Liver (tissue), 9 donors: ENCODE measurements around the gene MPV17L. TPM values are rescaled to one million over a fixed set of nuclear protein-coding genes. Genes with fewer than 3 reads are reported as not detected.

Source experiments
- DNase-seq: peaks from one replicate; pipeline ENCODE4 v3.0.0-alpha.2; 2017; ENCODE audit warnings: low spot score
- H3K27ac ChIP-seq, 2 donors: one replicate each; pipeline ENCODE4 v1.7.0; 2013; ENCODE audit warnings: inconsistent platforms in 2 of 2, low read length in 2 of 2, control low read depth in 1 of 2, low read depth in 1 of 2, mild to moderate bottlenecking in 1 of 2
- H3K27me3 ChIP-seq, 4 donors: one replicate each; pipeline versions ENCODE4 v1.6.1 to v1.7.0; 2013; ENCODE audit warnings: low read length in 3 of 4, inconsistent platforms in 1 of 4, mild to moderate bottlenecking in 1 of 4, moderate library complexity in 1 of 4; ENCODE audit not compliant: control insufficient read depth in 4 of 4, insufficient read depth in 4 of 4
- H3K36me3 ChIP-seq, 4 donors: one replicate each; pipeline versions ENCODE4 v1.6.1 to v1.7.0; 2013; ENCODE audit warnings: low read length in 3 of 4, mild to moderate bottlenecking in 3 of 4, low read depth in 1 of 4, moderate library complexity in 1 of 4; ENCODE audit not compliant: control insufficient read depth in 4 of 4, insufficient read depth in 3 of 4
- H3K4me1 ChIP-seq, 4 donors: one replicate each; pipeline versions ENCODE4 v1.6.1 to v1.7.0; 2013; ENCODE audit warnings: low read length in 3 of 4, mild to moderate bottlenecking in 3 of 4, moderate library complexity in 1 of 4; ENCODE audit not compliant: control insufficient read depth in 4 of 4, insufficient read depth in 4 of 4
- H3K4me3 ChIP-seq, 3 donors: one replicate each; pipeline versions ENCODE4 v1.6.1 to v1.7.0; 2013; ENCODE audit warnings: low read length in 3 of 3, control low read depth in 1 of 3, low read depth in 1 of 3, mild to moderate bottlenecking in 1 of 3
- H3K9ac ChIP-seq, 2 donors: one replicate each; pipeline ENCODE4 v1.7.0; 2013; ENCODE audit warnings: low read length in 2 of 2, mild to moderate bottlenecking in 2 of 2, moderate library complexity in 2 of 2, control low read depth in 1 of 2, low read depth in 1 of 2
- H3K9me3 ChIP-seq, 4 donors: one replicate each; pipeline versions ENCODE4 v1.6.1 to v1.7.0; 2013; ENCODE audit warnings: low read length in 3 of 4; ENCODE audit not compliant: control insufficient read depth in 4 of 4
- EGR1 ChIP-seq, 2 donors: IDR thresholded peaks; 2 replicates each; pipeline ENCODE4 v1.6.1; 2016 to 2018; ENCODE audit warnings: antibody characterized with exemption in 2 of 2, low read depth in 2 of 2
- FOXA1 ChIP-seq: IDR thresholded peaks from 2 replicates; pipeline ENCODE4 v1.6.1; 2016; ENCODE audit warnings: antibody characterized with exemption
- FOXA2 ChIP-seq: IDR thresholded peaks from 2 replicates; pipeline ENCODE4 v1.6.1; 2016; ENCODE audit warnings: antibody characterized with exemption
- GABPA ChIP-seq, 2 donors: IDR thresholded peaks in 1 of 2; conservative IDR thresholded peaks in 1 of 2; 2 replicates each; pipeline ENCODE4 v1.6.1; 2016; ENCODE audit warnings: antibody characterized with exemption in 2 of 2, mild to moderate bottlenecking in 1 of 2, moderate library complexity in 1 of 2
- HNF4A ChIP-seq, 2 donors: conservative IDR thresholded peaks; 2 replicates each; pipeline ENCODE4 v1.6.1; 2016; ENCODE audit warnings: antibody characterized with exemption in 2 of 2, mild to moderate bottlenecking in 2 of 2
- HNF4G ChIP-seq: IDR thresholded peaks from 2 replicates; pipeline ENCODE4 v1.6.1; 2016; ENCODE audit warnings: antibody characterized with exemption
- JUND ChIP-seq, 2 donors: IDR thresholded peaks; 2 replicates each; pipeline ENCODE4 v1.6.1; 2016; ENCODE audit warnings: antibody characterized with exemption in 2 of 2
- NR2F2 ChIP-seq: IDR thresholded peaks from 2 replicates; pipeline ENCODE4 v1.6.1; 2016; ENCODE audit warnings: antibody characterized with exemption
- RAD21 ChIP-seq, 2 donors: IDR thresholded peaks; 2 replicates each; pipeline ENCODE4 v1.6.1; 2016; ENCODE audit warnings: antibody characterized with exemption in 2 of 2, mild to moderate bottlenecking in 2 of 2
- RXRA ChIP-seq, 2 donors: IDR thresholded peaks; 2 replicates each; pipeline ENCODE4 v1.6.1; 2017 to 2018; ENCODE audit warnings: antibody characterized with exemption in 2 of 2, mild to moderate bottlenecking in 1 of 2
- SP1 ChIP-seq: IDR thresholded peaks from 2 replicates; pipeline ENCODE4 v1.6.1; 2018; ENCODE audit warnings: antibody characterized with exemption, mild to moderate bottlenecking
- TAF1 ChIP-seq: conservative IDR thresholded peaks from 2 replicates; pipeline ENCODE4 v1.6.1; 2016; ENCODE audit warnings: antibody characterized with exemption, mild to moderate bottlenecking
- YY1 ChIP-seq: IDR thresholded peaks from 2 replicates; pipeline ENCODE4 v1.6.1; 2016; ENCODE audit warnings: antibody characterized with exemption, mild to moderate bottlenecking
- WGBS: extraction: QIAGEN DNeasy Blood & Tissue Kit; methylation state at CpG from one replicate; pipeline ENCODE4 v1.1.7; 2013; 5-methylcytosine and 5-hydroxymethylcytosine counted together
- polyA plus RNA-seq, 2 donors: library from polyadenylated mRNA; stranded (reverse) in 1 of 2; unstranded in 1 of 2; fragments of 200-250 nt in 1 of 2; fragments of >200 nt in 1 of 2; fragmentation: Nextera tagmentation in 1 of 2; extraction: Ambion mirVana in 1 of 2; gene quantifications; one replicate each; pipeline versions ENCODE4 v1.2.1 to v1.2.3, GENCODE V29; 2013 to 2015
- total RNA-seq, 2 donors: library from RNA; depleted of rRNA; stranded (reverse); fragments of >200 nt; gene quantifications; one replicate each; pipeline ENCODE4 v1.2.3, GENCODE V29; 2014
- TF ChIP-seq, protein P1 (sequence below): fragments of 150-350 bp; IDR thresholded peaks from 2 replicates; pipeline ENCODE4 v1.5.1; 2017; ENCODE audit warnings: improper control_type of control experiment, low read depth, low read length; ENCODE audit not compliant: missing input control
- TF ChIP-seq, protein P2 (sequence below): IDR thresholded peaks from 2 replicates; pipeline ENCODE4 v1.6.1; 2016; ENCODE audit warnings: antibody characterized with exemption
- TF ChIP-seq, protein P3 (sequence below): IDR thresholded peaks from 2 replicates; pipeline ENCODE4 v1.6.1; 2016; ENCODE audit warnings: antibody characterized with exemption
- TF ChIP-seq, protein P4 (sequence below): IDR thresholded peaks from 2 replicates; pipeline ENCODE4 v1.6.1; 2016; ENCODE audit warnings: antibody characterized with exemption
- TF ChIP-seq, protein P5 (sequence below): IDR thresholded peaks from 2 replicates; pipeline ENCODE4 v1.6.1; 2016; ENCODE audit warnings: antibody characterized with exemption, mild to moderate bottlenecking
- donor health status: healthy.
- donor health status: healthy.
- donor health status: healthy.
- donor health status: healthy.
- donor health status: healthy.

MPV17L gene
- total and polyA plus RNA-seq, 4 donors = 4.9 to 39.6 (median 8.8) TPM

DNA sequence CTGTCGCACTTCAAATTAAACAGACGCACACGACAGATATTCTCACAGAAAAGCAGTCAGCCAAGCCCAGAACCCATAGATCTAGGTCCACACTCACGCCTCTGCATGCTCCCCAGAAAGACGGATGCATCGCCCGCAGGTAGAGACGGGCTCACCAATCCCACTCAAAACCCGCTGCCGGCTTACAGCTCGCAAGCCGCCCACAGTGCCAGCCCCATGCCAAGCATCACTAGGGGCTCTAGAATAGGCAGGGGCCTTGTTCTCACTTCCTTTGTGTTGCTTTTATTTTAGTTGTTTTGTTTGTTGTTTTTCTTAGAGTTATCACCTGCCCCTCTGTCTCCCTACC, 38.5 kb downstream of the MPV17L start:
- DNase-seq = no peak
- H3K9ac ChIP-seq = no peak overlapping the region
- no peak overlapping the region for H3K27ac ChIP-seq
- peaks cover 2 to 26% (median 20%) of the 10 kb centered on the region in 4 donors for H3K4me1 ChIP-seq
- WGBS = 45% methylated on average over 12 of the region's 12 CpGs
- H3K9me3 ChIP-seq = no peaks in the 10 kb centered on the region
- H3K36me3 ChIP-seq = no peaks in the 10 kb centered on the region
- H3K4me3 ChIP-seq = peak overlapping the region in 1 of 3 donors; percentile 89
- TF ChIP-seq, protein P1, sequence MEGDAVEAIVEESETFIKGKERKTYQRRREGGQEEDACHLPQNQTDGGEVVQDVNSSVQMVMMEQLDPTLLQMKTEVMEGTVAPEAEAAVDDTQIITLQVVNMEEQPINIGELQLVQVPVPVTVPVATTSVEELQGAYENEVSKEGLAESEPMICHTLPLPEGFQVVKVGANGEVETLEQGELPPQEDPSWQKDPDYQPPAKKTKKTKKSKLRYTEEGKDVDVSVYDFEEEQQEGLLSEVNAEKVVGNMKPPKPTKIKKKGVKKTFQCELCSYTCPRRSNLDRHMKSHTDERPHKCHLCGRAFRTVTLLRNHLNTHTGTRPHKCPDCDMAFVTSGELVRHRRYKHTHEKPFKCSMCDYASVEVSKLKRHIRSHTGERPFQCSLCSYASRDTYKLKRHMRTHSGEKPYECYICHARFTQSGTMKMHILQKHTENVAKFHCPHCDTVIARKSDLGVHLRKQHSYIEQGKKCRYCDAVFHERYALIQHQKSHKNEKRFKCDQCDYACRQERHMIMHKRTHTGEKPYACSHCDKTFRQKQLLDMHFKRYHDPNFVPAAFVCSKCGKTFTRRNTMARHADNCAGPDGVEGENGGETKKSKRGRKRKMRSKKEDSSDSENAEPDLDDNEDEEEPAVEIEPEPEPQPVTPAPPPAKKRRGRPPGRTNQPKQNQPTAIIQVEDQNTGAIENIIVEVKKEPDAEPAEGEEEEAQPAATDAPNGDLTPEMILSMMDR = no peak
- TF ChIP-seq TAF1 (no peak), HNF4G (no peak), JUND (IDR thresholded peaks at IDR 0.05) (no peak), YY1 (no peak), SP1 (no peak), RXRA (IDR thresholded peaks at IDR 0.05) (no peak), GABPA (IDR thresholded peaks at IDR 0.05 in 1 of 2, conservative IDR thresholded peaks at IDR 0.05 in 1 of 2) (no peak), EGR1 (IDR thresholded peaks at IDR 0.05; ENCODE audit: low read depth in 2 of 2) (no peak), NR2F2 (no peak), HNF4A (conservative IDR thresholded peaks at IDR 0.05) (no peak), RAD21 (IDR thresholded peaks at IDR 0.05) (no peak), FOXA1 (no peak), FOXA2 (no peak)
- TF ChIP-seq, protein P2, sequence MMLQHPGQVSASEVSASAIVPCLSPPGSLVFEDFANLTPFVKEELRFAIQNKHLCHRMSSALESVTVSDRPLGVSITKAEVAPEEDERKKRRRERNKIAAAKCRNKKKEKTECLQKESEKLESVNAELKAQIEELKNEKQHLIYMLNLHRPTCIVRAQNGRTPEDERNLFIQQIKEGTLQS = no peak
- TF ChIP-seq, protein P3, sequence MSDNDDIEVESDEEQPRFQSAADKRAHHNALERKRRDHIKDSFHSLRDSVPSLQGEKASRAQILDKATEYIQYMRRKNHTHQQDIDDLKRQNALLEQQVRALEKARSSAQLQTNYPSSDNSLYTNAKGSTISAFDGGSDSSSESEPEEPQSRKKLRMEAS = no peak
- TF ChIP-seq, protein P4, sequence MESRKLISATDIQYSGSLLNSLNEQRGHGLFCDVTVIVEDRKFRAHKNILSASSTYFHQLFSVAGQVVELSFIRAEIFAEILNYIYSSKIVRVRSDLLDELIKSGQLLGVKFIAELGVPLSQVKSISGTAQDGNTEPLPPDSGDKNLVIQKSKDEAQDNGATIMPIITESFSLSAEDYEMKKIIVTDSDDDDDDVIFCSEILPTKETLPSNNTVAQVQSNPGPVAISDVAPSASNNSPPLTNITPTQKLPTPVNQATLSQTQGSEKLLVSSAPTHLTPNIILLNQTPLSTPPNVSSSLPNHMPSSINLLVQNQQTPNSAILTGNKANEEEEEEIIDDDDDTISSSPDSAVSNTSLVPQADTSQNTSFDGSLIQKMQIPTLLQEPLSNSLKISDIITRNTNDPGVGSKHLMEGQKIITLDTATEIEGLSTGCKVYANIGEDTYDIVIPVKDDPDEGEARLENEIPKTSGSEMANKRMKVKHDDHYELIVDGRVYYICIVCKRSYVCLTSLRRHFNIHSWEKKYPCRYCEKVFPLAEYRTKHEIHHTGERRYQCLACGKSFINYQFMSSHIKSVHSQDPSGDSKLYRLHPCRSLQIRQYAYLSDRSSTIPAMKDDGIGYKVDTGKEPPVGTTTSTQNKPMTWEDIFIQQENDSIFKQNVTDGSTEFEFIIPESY = no peak
- TF ChIP-seq, protein P5, sequence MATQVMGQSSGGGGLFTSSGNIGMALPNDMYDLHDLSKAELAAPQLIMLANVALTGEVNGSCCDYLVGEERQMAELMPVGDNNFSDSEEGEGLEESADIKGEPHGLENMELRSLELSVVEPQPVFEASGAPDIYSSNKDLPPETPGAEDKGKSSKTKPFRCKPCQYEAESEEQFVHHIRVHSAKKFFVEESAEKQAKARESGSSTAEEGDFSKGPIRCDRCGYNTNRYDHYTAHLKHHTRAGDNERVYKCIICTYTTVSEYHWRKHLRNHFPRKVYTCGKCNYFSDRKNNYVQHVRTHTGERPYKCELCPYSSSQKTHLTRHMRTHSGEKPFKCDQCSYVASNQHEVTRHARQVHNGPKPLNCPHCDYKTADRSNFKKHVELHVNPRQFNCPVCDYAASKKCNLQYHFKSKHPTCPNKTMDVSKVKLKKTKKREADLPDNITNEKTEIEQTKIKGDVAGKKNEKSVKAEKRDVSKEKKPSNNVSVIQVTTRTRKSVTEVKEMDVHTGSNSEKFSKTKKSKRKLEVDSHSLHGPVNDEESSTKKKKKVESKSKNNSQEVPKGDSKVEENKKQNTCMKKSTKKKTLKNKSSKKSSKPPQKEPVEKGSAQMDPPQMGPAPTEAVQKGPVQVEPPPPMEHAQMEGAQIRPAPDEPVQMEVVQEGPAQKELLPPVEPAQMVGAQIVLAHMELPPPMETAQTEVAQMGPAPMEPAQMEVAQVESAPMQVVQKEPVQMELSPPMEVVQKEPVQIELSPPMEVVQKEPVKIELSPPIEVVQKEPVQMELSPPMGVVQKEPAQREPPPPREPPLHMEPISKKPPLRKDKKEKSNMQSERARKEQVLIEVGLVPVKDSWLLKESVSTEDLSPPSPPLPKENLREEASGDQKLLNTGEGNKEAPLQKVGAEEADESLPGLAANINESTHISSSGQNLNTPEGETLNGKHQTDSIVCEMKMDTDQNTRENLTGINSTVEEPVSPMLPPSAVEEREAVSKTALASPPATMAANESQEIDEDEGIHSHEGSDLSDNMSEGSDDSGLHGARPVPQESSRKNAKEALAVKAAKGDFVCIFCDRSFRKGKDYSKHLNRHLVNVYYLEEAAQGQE = no peak
- H3K27me3 ChIP-seq = no peaks in the 10 kb centered on the region
